Measurements from ENCODE around the gene SIK3. TPM values are rescaled to one million over a fixed set of nuclear protein-coding genes. Genes with fewer than 3 reads are reported as not detected.

SIK3 gene
- total and polyA plus RNA-seq, 12 donors, result 11.7 to 176 (median 25.2) TPM

GRCh38 chr11:116990811-116991210 lies 107.4 kb downstream of the SIK3 start:
- Histone ChIP-seq H3K36me3 (replicated peaks in 1 of 2) (no peaks in the 10 kb centered on the region), H3K27ac (no peak overlapping the region), H3K4me3 (no peak overlapping the region), H3K27me3 (no peaks in the 10 kb centered on the region), H3K9me3 (replicated peaks in 1 of 3) (no peaks in the 10 kb centered on the region), H3K4me1 (replicated peaks in 1 of 2) (peaks cover 6 to 36% of the 10 kb centered on the region in 2 donors)
- no peak for TF ChIP-seq POLR2A (IDR thresholded peaks at IDR 0.05)
- TF ChIP-seq, protein P1, sequence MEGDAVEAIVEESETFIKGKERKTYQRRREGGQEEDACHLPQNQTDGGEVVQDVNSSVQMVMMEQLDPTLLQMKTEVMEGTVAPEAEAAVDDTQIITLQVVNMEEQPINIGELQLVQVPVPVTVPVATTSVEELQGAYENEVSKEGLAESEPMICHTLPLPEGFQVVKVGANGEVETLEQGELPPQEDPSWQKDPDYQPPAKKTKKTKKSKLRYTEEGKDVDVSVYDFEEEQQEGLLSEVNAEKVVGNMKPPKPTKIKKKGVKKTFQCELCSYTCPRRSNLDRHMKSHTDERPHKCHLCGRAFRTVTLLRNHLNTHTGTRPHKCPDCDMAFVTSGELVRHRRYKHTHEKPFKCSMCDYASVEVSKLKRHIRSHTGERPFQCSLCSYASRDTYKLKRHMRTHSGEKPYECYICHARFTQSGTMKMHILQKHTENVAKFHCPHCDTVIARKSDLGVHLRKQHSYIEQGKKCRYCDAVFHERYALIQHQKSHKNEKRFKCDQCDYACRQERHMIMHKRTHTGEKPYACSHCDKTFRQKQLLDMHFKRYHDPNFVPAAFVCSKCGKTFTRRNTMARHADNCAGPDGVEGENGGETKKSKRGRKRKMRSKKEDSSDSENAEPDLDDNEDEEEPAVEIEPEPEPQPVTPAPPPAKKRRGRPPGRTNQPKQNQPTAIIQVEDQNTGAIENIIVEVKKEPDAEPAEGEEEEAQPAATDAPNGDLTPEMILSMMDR (IDR thresholded peaks at IDR 0.05), result no peak
- 96 to 99% (median 98%) methylated on average over 1 of the region's 1 CpG for WGBS, 4 donors
- intact Hi-C loops (cut with DNase I), result no loop called here
- DNase-seq, result no peak

DNA sequence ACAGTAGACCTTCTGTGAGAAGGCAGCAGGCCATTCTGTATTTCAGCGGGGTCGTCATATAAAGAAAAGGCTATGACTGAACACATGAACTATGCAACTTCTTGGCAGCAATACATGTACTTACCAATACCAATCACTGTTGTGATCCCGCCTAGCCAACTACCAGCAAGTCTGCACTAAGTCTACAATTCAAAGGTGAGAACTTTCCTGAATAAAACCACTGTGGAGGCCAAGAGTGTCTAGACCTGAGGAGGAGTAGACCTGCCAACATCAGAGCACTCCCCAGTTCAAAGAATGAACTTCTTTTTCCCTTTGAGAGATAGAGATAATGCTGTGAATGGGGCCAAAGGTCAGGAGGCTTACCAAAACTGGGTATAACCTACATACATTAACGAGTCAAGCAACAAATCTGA lies 108.2 kb downstream of the SIK3 start:
- H3K4me3 ChIP-seq, result no peak overlapping the region
- whole genome bisulfite sequencing, 4 donors, result 76 to 88% (median 82%) methylated on average over 4 of the region's 4 CpGs
- no peak for DNase-seq
- H3K36me3 ChIP-seq (replicated peaks in 1 of 2), result no peaks in the 10 kb centered on the region
- no peak for TF ChIP-seq POLR2A (IDR thresholded peaks at IDR 0.05)
- TF ChIP-seq, protein P1 (IDR thresholded peaks at IDR 0.05), result no peak
- no peak overlapping the region for H3K27ac ChIP-seq
- H3K4me1 ChIP-seq (replicated peaks in 1 of 2), result peaks cover 6 to 43% of the 10 kb centered on the region in 2 donors
- intact Hi-C loops (cut with DNase I), result no loop called here
- no peaks in the 10 kb centered on the region for H3K9me3 ChIP-seq (replicated peaks in 1 of 3)
- no peaks in the 10 kb centered on the region for H3K27me3 ChIP-seq

DNA sequence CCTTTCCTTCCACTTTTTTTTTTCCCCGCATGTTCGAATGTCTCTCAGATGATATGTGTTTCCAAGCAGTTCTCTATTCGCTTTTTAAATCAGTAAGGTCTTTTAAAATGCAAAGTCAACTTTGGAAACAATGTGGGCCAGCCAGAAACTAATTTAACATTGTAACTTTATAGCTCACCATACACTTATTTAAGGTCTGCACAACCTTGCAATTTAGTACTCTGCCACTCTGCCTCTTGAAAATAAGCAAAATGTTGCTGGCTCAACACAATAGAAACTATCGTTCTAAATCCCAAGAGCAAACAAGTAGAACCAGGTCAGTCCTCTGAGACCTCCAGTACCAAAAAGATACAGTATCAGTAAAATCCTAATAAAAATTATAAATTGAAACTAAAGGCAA lies 109.0 kb downstream of the SIK3 start:
- Histone ChIP-seq H3K4me1 (replicated peaks in 1 of 2) (peaks cover 6 to 52% of the 10 kb centered on the region in 2 donors), H3K9me3 (replicated peaks in 1 of 3) (no peaks in the 10 kb centered on the region), H3K27me3 (no peaks in the 10 kb centered on the region), H3K36me3 (replicated peaks in 1 of 2) (no peaks in the 10 kb centered on the region), H3K27ac (no peak overlapping the region), H3K4me3 (no peak overlapping the region)
- no peak for DNase-seq
- intact Hi-C loops (cut with DNase I), result no loop called here
- TF ChIP-seq, protein P1 (IDR thresholded peaks at IDR 0.05), result no peak
- TF ChIP-seq POLR2A (IDR thresholded peaks at IDR 0.05), result no peak
- WGBS, 4 donors, result 69 to 83% (median 73%) methylated on average over 4 of the region's 4 CpGs

DNA sequence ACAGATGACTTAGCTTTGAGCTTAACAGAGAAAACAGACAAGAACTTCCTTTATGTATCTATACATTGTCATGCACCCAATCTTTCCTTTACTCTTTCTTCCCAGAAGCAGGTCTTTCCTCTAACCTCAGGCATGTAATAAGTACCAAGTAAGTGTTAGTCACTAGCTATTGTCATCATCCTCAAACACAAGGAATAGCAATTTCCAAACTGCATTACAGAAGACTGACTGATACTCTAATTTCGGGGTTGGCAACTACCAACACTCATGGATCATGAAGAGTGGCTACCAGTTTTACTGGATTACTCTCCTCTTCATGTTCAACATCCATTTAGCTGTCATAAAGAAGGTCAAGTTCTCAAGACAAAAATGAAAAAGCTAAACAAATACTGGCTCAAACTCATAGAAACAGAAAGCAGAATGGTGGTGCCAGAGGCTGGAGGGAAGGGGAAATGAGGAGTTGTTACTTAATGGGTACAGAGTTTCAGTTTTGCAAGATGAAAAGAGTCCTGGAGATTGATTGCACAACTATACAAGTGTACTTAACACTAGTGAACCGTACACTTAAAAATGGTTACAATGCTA lies 111.6 kb downstream of the SIK3 start:
- peak overlapping the region in 3 of 5 donors; percentile 38 to 54 (median 49) for H3K27ac ChIP-seq
- no peak for TF ChIP-seq POLR2A (IDR thresholded peaks at IDR 0.05)
- TF ChIP-seq, protein P1 (IDR thresholded peaks at IDR 0.05), result no peak
- no peaks in the 10 kb centered on the region for H3K9me3 ChIP-seq (replicated peaks in 1 of 3)
- WGBS, 4 donors, result 37 to 50% (median 44%) methylated on average over 2 of the region's 2 CpGs
- DNase-seq, result peak in 1 of 7 donors; percentile 22
- intact Hi-C loops (cut with DNase I), result no loop called here
- no peak overlapping the region for H3K4me3 ChIP-seq
- H3K4me1 ChIP-seq (replicated peaks in 1 of 2), result peaks cover 6 to 48% of the 10 kb centered on the region in 2 donors
- H3K36me3 ChIP-seq (replicated peaks in 1 of 2), result no peaks in the 10 kb centered on the region
- no peaks in the 10 kb centered on the region for H3K27me3 ChIP-seq

Measured in adrenal gland (tissue), 12 donors.